GM23248 (cell line): ENCODE measurements around the gene PJVK.

Experiments used
- EZH2 ChIP-seq: fragments of 200-600 bp; sonication (generic); IDR thresholded peaks from 2 replicates; pipeline ENCODE4 v1.6.1; 2018; ENCODE audit warnings: antibody characterized with exemption, mild to moderate bottlenecking; ENCODE audit not compliant: insufficient read depth, poor library complexity, severe bottlenecking
- EZH2phosphoT487 ChIP-seq: fragments of 200-600 bp; sonication (generic); IDR thresholded peaks from 2 replicates; pipeline ENCODE4 v1.6.1; 2018; ENCODE audit warnings: antibody characterized with exemption, moderate library complexity, mild to moderate bottlenecking, low read depth; ENCODE audit not compliant: insufficient read depth

DNA sequence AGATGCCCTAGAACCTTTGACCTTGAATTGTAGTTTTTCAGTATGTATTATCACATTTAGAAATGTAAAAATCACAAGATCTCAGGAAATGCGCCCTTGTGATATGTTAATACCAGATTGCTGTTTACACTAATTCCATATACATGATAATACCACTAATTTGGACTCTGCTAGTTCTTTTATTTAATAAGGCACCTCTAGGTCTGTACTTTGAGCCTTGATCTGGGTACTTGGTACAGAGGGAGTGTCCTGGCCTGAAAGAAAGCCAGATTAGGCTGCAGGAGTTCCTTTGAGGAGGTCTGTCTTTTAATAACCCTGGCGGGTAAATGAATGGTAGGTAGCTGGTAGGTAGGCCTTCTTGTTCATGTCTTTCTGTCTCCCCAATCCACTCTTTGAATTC, 55.3 kb downstream of the PJVK start:
- no peak for TF ChIP-seq EZH2
- TF ChIP-seq EZH2phosphoT487: no peak
